GM18511 (cell line): ENCODE data around the gene RBM20.
"Not testable (repeated sequence)": the region's sequence is repeated elsewhere in the genome, so short reads cannot be mapped to it uniquely, and the experiment has no call there.

Experiments used
- ATAC-seq: cut with Tn5 transposase; IDR thresholded peaks from one replicate; pipeline ENCODE4 v1.9.1; 2021; ENCODE audit warnings: mild to moderate bottlenecking, moderate library complexity; ENCODE audit not compliant: unreplicated experiment

Gene RBM20

DNA sequence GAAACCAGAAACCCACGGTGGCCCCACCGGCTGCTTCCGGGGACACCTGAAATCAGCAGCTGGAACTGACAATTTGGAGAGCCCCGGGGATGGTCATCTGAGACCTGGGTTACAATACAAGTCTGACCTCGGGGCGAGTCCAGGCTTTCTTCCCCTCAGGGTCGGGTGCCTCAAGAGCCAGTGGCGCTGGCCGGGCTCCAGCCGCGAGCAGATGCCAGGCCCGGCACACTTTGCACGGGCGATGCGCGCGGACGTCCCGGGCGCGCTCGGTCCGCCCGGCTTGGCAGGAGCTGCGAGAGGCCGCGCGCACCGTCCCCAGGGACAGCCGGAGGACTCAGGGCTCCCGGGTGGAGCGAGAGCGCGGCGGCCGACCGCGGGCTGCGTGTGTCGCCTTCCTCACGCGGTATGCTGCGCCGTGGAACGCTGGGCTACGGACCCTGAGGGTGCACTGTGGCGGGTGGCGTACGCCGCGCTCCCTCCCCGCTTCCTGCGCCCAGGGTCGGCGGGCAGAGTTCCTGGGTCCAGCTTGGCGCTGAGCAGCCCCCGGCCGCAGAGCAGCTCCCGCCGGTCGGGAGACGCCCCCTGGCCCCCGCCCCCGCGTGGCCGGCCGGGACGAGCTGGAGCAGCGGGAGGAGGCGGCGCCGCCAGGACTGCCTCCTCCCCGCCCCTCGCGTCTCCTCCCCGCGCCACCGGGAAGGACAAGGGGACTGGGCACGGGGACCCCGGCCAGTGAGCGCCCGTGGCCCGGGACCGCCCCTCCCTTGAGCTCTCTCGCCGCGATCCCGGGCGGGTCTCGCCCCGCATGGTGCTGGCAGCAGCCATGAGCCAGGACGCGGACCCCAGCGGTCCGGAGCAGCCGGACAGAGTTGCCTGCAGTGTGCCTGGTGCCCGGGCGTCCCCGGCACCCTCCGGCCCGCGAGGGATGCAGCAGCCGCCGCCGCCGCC is at the start of gene RBM20:
Gene RBM20 (plus strand): TSS at position 684 of the 945 bp plus-strand sequence. CDS start 119 bp downstream, at position 803.
- peak; percentile 51 for ATAC-seq

DNA sequence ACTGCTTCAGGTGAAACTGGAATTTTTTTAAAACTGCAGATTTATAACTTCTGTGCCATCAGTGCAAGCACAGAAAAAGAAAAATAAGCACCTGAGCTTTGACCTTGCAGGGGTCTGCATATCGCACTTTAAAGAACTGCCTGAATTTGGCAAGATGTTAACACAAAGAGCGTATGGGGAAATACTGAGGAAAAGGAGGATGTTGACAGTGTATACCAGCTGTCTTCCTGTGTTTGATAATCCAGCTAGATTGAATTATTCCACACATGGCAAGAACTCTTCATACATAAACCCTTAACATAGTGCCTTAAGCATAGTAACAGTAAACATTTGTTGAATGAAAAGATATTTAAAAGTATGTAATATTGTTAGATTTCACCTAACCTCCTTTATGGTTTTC is 46.7 kb upstream of the RBM20 start:
- no peak for ATAC-seq

DNA sequence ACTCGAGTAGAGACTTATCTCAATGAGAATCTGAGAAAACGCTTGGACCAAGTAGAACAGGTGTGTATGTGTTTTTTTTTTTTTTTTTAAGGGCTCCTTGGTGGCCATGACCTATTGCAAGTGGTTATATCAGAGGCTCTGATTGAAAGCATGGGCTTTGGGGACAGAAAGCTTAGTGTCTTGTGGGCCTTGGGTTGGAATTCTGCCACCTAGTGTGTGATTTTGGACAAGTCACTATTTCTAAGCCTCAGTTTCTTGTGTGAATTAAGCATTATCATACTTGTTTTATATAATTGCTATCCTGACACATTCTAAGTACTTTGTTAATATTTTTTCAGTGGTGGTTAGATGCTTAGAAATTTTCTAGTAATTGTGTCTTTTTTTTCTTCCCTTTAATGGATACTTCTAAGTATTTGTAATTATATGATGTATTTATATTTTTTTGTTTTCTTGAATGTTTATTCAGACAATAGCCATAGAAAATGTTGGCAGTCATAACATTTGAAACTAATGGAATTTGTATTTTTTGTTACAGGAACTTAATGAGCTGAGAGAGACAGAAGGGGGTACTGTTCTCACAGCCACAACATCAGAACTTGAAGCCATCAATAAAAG is 43.5 kb upstream of the RBM20 start:
- ATAC-seq = peak; percentile 80

DNA sequence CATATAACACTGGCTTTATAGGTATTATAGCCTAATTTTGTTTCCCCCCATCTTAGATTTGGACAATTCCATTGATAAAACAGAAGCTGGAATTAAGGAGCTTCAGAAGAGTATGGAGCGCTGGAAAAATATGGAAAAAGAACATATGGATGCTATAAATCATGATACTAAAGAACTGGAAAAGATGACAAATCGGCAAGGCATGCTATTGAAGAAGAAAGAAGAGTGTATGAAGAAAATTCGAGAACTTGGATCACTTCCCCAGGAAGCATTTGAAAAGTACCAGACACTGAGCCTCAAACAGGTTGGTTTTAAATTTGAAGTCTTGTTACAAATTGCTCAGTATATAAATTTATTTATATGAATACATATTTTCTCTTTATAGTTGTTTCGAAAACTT is 42.6 kb upstream of the RBM20 start:
- ATAC-seq = no peak

DNA sequence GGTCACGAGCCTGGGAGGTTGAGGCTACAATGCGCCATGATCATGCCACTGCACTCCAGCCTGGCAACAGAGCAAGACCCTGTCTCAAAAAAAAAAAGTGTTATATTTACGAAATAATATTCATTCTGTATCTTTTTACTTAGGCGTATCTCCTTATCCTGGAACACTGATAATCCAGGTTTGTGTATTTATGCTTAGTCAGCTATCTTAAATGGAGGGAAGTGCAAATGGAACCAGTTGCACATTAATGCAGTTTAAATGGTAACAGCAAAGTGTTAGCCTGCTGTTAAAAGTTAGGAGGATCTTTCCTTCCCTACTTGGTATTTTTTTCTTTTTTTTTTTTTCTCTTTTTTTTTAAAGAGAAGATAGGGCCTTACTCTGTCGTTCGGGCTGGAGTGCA is 36.0 kb upstream of the RBM20 start:
- no peak for ATAC-seq

DNA sequence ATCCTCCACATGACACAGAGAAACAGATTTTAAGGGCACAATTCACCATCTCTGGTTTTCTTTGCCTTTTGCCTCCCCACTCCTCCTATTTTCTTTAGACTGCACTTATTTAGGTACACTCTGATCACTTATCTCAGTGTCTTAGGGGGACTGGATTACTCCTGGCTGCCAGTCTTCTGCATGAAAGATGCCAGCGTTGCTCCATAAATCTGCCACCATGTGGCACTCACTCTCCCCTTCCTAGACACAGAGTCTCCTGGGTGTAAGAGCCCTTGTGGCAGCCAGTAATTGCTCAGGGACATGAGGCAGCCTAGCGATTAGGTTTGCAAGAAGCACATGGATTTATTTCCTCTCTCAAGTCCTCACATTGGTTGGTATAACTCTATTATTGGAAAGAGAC is 34.5 kb upstream of the RBM20 start:
- no peak for ATAC-seq

DNA sequence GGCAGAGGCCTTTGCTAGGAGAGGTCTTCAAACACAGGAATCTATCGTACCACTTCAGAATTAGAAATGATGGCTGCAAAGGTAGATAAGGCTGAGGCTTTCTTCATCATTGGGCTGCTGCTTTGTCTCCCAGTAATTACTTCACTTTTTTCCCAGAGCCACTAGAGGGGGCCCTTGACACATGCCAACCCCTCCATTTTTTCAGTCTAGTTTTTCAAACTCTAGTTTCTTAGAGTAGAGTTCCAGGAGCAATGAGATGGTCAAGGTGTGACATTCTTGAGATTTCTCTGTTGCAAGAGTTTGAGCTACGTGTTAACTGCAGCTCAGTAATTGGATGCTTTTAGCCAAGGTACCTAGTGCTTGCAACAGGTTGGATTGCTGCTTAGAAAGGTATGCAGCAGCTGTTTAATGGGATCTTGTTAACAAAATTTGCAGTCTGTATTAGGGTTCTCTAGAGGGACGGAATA is 33.8 kb upstream of the RBM20 start:
- ATAC-seq = peak; percentile 50

DNA sequence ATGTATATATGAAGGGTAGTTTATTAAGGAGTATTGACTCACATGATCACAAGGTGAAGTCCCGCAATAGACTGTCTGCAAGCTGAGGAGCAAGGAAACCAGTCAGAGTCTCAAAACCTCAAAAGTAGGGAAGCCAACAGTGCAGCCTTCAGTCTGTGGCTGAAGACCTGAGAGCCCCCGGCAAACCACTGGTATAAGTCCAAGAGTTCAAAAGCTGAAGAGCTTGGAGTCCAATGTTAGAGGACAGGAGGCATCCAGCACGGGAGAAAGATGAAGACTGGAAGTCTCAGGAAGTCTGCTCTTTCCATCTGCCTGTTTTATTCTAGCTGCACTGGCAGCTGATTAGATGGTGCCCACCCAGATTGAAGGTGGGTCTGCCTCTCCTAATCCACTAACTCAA is 33.4 kb upstream of the RBM20 start:
- not testable (repeated sequence) for ATAC-seq

DNA sequence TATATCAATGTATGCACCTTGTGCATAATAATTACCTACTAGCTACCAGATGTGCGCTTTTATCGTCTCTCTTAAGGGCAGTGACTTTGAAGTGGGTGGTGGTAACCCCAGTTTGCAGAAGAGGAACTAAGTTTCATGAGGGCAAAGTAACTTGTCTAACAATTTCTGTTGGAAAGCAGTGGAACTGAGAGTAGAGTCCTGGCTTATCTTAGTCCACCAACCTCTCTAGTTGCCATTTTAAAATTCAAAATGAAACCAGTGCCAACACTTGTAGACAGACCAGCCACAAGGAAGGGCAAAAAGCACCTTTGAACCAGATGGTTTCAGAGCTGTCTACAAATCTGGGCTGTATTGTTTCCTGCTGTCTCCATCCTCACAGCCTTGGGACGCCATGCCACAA is 32.0 kb upstream of the RBM20 start:
- ATAC-seq = peak; percentile 51

DNA sequence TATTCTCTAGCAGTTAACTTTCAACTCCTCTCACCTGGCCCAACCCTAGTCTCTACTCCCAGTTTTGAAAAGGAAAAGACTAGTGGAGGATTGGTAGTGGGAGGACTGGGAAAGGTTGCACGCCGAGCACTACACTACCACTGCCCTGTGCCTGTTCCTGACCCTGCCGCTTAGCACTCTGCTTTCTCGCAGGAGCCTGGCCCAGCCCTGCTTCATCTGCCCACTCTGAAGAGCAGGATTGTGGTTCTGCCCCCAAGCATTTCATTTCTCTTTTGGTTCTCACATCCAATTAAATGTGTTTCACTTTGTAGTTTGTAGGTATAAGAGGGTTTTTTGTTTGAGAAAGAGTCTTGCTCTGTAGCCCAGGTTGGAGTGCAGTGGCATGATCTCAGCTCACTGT is 31.5 kb upstream of the RBM20 start:
- ATAC-seq = no peak

DNA sequence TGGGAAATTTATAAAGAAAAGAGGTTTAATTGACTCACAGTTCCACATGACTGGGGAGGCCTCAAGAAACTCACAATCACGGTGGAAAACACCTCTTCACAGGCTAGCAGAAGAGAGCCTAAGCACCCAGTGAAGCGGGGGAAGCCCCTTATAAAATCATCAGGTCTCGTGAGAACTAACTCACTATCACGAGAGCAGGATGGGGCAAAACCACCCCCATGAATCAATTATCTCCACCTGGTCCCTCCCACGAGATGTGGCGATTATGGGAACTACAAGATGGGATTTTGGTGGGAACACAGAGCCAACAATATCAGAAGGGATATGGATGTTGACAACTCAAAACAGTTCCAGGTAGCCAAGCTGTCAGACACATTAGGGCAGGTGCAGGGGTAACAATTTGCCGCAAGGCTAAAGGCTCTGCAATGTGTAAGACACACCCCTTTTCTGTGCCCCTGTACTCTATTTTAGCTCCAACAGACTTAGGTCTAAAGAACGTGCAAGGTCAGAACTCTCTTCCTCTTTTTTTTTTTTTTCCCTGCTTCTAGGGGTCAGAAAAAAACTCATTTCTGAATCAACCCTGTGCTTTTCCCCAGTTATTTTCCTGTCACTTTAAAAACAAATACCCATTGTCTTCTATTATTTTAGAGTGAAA is 30.7 kb upstream of the RBM20 start:
- ATAC-seq = no peak

DNA sequence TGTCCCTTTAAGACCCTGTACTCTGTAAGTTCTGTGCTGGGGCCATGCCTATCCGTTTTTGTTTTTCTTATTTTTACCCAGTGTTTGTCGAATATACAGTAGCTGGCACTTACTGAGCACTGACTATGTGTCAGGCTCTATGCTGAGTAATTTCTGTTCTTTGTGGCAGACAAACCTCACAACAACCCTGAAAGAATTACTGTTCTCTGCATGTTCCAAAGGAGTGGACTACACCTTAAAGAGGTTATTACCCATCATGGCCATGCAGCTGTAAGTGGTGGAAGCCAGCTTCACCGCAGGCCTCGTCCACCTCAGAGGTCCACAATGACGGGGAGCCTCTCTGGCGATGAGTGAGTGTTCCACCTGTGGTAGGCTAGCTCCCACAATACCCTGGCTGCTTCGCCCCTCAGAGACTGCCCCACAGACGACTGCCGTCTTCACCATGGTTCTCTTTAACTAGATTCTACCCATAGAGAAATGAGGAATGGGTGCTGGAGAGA is 30.1 kb upstream of the RBM20 start:
- ATAC-seq = no peak

DNA sequence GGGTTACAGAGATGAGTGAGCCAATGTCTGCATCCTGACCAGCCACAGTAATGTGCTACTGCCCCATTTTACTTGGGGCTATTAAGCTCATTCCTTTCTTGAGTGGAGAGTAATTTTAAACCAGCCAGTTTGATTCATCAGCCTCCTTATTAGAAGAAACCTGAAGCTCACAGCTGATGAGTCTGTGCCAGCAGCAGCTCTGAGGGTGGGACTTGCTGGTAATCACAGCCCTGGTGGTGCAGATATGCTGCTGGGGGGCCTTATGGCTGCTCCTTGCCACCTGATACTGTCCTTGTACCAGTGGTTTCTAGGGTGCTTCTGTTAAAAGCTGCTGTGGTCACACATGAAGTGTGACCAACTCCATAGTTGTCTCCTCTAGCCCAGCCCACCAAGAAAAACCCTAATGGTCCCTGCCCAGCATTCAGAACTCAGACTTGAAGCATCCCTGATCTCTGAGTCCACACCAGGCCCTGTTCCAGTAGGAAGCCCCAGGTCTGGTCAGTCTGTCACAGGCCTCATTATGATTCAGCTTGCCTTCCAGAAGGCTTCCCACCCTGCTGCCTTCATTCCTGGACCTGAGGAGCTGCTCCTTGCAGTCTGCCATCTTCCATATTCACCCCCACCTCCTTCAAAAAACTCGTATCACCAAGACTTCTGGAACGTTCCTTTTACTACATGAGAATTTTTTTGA is 28.9 kb upstream of the RBM20 start:
- no peak for ATAC-seq

DNA sequence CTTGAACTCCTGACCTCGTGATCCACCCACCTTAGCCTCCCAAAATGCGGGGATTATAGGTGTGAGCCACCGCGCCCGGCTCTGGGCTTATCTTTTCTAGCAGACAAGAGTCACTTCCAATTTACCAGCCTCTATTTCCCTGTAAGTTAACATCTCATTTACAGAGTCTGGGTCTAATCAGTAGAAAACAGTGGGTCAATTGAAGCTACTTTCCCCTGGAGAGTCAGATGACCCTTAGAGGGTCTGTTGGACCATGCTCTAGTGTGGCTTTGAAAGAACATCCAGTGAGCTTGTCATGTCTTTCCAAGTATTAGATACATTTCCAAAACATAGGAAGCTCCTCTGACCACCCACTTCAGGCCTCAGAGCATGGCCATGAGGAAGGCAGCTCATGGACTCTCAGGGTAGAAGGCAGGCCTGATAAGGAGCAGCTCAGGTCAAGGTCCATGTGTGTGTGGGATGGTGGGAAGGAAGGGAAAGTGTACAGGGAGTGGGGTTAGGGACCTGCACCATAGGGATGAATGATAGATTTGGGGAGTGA is 27.6 kb upstream of the RBM20 start:
- ATAC-seq = no peak

DNA sequence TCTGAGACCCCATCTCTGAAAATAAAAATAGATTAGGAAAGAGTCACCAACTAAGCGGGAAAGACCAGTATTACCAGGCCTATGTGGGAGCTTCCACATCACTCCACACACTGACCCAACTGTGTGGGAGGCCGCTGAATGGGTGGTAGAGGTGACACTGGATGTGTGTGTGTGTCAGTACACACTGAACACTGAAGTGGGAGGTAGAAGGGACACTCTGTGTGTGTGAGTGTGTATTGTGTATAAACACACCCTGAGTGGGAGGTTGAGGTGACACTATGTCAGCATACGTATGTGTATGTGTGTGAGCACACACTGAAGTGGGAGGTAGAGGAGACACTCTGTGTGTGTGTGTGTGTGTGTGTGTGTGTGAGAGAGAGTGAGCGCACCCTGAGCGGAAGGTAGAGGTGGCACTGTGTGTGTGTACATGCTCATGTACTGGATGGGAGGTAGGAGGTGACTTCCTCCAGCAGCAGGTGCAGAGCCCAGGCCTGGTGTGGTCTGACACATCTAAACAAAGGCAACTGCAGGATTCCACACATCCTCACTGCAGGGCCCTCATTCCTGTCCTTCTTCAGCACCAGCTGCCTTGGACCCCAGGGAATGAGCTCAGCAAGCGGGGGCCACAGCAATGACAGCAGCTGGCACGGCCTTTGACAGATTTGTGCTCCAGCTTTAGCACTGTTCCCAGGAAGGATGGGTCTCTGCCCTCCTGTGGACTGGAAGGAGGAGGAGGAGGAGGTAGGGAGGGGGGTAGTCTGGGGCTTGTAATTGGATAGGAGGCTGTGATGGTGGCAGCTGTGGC is 26.5 kb upstream of the RBM20 start:
- no peak for ATAC-seq

DNA sequence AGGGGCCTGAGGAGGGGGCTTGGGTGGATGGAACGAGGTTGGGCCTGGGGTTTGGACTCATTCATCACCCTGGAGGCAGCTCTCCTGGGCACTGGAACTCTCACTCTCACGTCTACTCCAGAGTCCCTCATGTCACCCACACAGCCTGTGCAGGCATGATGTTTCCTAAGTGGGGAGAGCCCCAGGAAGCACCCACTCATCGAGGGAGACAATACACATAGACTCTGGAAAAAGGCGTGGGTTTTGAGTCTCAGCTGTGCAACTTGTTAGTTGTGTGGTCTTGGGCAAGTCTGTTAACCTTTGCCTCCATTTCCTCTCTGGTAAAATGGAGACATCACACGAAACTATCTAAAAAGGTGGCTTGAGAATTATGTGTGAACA is 25.9 kb upstream of the RBM20 start:
- ATAC-seq = no peak

DNA sequence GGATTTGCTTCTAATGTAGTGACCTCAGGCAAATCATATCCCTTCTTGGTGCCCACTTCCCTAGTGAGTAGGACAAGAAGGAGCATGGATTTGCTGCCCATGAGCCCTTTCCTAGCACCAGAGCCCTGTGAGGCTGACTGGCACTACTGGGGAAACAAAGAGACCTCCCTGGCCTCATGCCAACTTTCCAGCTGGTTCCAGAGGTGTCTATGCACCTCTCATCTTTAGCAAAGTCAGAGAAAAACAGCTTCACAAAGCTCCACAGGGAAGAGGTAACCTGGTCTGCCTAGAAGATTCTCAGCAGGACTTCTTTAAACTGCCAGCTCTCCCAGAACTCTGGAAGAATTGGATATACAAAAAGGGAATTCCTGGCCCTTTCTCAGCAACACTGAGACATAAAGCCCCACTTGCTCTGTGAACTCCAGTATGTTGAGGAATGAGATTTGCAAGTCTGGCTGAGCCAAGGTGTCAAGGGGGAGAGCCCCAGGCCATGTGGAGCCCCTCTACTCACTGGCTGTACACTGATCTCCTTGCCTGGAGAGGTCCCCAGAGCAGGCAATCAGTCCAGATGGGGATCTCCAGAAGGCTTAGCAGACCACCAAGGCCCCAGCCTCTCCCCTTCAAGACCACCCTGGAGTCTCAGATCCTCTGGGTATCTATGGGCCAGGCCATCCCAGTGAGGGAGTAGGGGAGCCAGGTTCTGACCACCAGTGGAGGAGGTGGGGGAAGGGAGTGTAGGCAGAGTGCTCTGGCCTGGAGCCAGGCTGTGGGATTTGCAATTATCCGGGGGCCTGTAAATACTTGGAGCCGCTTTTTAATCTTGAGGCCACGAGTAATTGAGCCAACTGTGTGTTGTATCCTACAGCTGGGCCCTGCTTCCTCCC is 24.4 kb upstream of the RBM20 start:
- no peak for ATAC-seq

DNA sequence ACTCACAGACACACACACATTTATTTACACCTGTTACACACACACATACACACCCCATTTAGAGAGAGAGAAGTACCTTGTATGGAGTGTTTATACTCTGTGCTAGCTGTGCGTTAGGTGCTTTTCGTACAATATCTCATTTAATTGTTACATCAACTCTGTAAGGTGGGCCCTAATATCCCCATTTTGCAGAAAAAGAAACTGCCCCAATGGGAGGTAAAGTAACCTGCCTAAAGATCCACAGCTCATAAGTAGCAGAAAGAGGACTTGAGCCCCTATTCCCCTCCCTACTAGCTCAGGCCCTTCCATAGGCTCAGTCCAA is 23.8 kb upstream of the RBM20 start:
- ATAC-seq = no peak

DNA sequence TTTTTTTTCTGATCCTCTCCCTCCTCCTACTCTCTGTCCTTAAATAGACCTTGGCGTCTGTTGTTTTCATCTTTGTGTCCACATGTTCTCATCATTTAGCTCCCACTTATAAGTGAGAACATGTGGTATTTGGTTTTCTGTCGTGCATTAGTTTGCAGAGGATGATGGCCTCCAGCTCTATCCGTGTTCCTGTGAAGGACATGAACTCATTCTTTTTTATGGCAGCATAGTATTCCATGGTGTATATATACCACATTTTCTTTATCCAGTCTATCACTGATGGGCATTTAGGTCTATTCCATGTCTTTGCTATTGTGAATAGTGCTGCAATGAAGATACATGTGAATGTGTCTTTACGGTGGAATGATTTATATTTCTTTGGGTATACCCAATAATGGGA is 20.8 kb upstream of the RBM20 start:
- not testable (repeated sequence) for ATAC-seq
